ENCODE results near the gene ALOX5AP.

The ALOX5AP gene

GRCh38 chr13:30714629-30715371 lies 20.5 kb upstream of the ALOX5AP start:
- DNase-seq = no peak

GRCh38 chr13:30715372-30715756 lies 20.0 kb upstream of the ALOX5AP start:
- no peak for DNase-seq

GRCh38 chr13:30715837-30716236 lies 19.5 kb upstream of the ALOX5AP start:
- no peak for DNase-seq

GRCh38 chr13:30718661-30719524 lies 16.4 kb upstream of the ALOX5AP start:
- DNase-seq = no peak

- no peak for DNase-seq
These were observed 15.8 kb upstream of the ALOX5AP start for GRCh38 chr13:30719525-30719914.

GRCh38 chr13:30720172-30720869 lies 15.0 kb upstream of the ALOX5AP start:
- DNase-seq = no peak

- DNase-seq = no peak
These were observed 13.4 kb upstream of the ALOX5AP start for GRCh38 chr13:30721936-30722335.

GRCh38 chr13:30722361-30722760 lies 13.0 kb upstream of the ALOX5AP start:
- DNase-seq = no peak

GRCh38 chr13:30724778-30725177 lies 10.6 kb upstream of the ALOX5AP start:
- DNase-seq = no peak

GRCh38 chr13:30725326-30726085 lies 9.8 kb upstream of the ALOX5AP start:
- DNase-seq = peak in 1 of 58 donors; percentile 26

GRCh38 chr13:30726192-30726591 lies 9.2 kb upstream of the ALOX5AP start:
- DNase-seq = no peak

- DNase-seq = no peak
These were observed 7.6 kb upstream of the ALOX5AP start for GRCh38 chr13:30727491-30728355.

- DNase-seq = no peak
These were observed 5.5 kb upstream of the ALOX5AP start for GRCh38 chr13:30729801-30730200.

- DNase-seq = peak in 25 of 58 donors; percentile 7 to 70 (median 26)
These were observed 4.8 kb upstream of the ALOX5AP start for GRCh38 chr13:30730526-30730925.

GRCh38 chr13:30731361-30732045 lies 3.8 kb upstream of the ALOX5AP start:
- DNase-seq = peak in 1 of 58 donors; percentile 24

- DNase-seq = no peak
These were observed 3.3 kb upstream of the ALOX5AP start for GRCh38 chr13:30732046-30732390.

- no peak for DNase-seq
These were observed 904 bp upstream of the ALOX5AP start for GRCh38 chr13:30734439-30734838.

GRCh38 chr13:30735872-30736175 lies 481 bp downstream of the ALOX5AP start:
- no peak for DNase-seq

GRCh38 chr13:30736461-30737320 lies 1.3 kb downstream of the ALOX5AP start:
- no peak for DNase-seq
